Measurements from ENCODE around the gene WAPL. TPM values are rescaled to one million over a fixed set of nuclear protein-coding genes. Genes with fewer than 3 reads are reported as not detected.

WAPL gene
- total and polyA plus RNA-seq, 2 of the 13 experiments (the other 11 are each of a cell fraction or from before 2014, with no cell fraction given), result 13.2 to 43.5 TPM

DNA sequence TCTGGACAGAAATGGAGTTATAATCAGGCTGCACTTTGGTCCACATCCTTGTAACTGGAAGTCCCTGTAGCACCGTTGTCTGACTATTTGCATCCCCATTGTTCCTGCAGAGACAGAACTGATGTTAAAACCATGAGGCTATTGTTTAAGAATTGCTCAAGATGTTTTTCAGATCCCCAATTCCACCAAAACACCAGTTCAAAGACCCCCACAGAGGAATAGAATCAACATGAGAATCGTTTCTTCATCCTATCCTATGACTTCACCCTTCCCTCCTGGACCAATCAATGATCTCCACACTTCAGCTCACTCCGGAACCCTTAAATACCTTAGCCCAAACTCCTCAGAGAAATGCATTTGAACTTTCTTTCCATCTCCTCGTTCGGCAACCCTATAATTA, 97.9 kb downstream of the WAPL start:
- no peak overlapping the region for H3K9ac ChIP-seq (ENCODE audit: insufficient read depth, low read depth, low read length)
- intact Hi-C loops (cut with micrococcal nuclease; ENCODE audit: unreplicated experiment) (no loop called here), in situ Hi-C loops (cut with HindIII; ENCODE audit: extremely low pct_ligation_motif_present, low pct_unique_long_range_greater_than_20kb) (no loop called here)
- H3K36me3 ChIP-seq (replicated peaks in 1 of 2; ENCODE audit: control insufficient read depth in 1 of 2, insufficient read depth in 2 of 2, low read length in 2 of 2), result no peaks in the 10 kb centered on the region
- H3K4me3 ChIP-seq (replicated peaks in 1 of 3; ENCODE audit: insufficient read depth in 1 of 3, low read depth in 2 of 3, low read length in 3 of 3), result no peak overlapping the region
- TF ChIP-seq ZC3H13 (CRISPR knock-in tag; IDR thresholded peaks at IDR 0.05) (no peak), ZBTB3 (CRISPR knock-in tag; IDR thresholded peaks at IDR 0.05; ENCODE audit: borderline replicate concordance, low read depth) (no peak), MED8 (CRISPR knock-in tag; IDR thresholded peaks at IDR 0.05; ENCODE audit: insufficient replicate concordance) (no peak), SOX13 (IDR thresholded peaks at IDR 0.05) (no peak), SOX13 (CRISPR knock-in tag; conservative IDR thresholded peaks at IDR 0.05 in 1 of 2, IDR thresholded peaks at IDR 0.05 in 1 of 2) (peak in 1 of 2 experiments; percentile 49; a peak in 2 of 4 replicates), SOX5 (CRISPR knock-in tag; IDR thresholded peaks at IDR 0.05; ENCODE audit: borderline replicate concordance) (0 out of 2 replicates have a peak, but pooled peaks have one; percentile 15)
- TF ChIP-seq, protein P1, sequence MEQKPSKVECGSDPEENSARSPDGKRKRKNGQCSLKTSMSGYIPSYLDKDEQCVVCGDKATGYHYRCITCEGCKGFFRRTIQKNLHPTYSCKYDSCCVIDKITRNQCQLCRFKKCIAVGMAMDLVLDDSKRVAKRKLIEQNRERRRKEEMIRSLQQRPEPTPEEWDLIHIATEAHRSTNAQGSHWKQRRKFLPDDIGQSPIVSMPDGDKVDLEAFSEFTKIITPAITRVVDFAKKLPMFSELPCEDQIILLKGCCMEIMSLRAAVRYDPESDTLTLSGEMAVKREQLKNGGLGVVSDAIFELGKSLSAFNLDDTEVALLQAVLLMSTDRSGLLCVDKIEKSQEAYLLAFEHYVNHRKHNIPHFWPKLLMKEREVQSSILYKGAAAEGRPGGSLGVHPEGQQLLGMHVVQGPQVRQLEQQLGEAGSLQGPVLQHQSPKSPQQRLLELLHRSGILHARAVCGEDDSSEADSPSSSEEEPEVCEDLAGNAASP (CRISPR knock-in tag; IDR thresholded peaks at IDR 0.05; ENCODE audit: borderline replicate concordance), result no peak
- TF ChIP-seq, protein P2, sequence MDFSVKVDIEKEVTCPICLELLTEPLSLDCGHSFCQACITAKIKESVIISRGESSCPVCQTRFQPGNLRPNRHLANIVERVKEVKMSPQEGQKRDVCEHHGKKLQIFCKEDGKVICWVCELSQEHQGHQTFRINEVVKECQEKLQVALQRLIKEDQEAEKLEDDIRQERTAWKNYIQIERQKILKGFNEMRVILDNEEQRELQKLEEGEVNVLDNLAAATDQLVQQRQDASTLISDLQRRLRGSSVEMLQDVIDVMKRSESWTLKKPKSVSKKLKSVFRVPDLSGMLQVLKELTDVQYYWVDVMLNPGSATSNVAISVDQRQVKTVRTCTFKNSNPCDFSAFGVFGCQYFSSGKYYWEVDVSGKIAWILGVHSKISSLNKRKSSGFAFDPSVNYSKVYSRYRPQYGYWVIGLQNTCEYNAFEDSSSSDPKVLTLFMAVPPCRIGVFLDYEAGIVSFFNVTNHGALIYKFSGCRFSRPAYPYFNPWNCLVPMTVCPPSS (IDR thresholded peaks at IDR 0.05), result no peak
- WGBS (ENCODE audit: low lambda C conversion rate), result 76% methylated on average over 5 of the region's 5 CpGs
- H2AFZ ChIP-seq (ENCODE audit: low read length), result no peak overlapping the region
- H3K9me3 ChIP-seq (ENCODE audit: low read length), result no peaks in the 10 kb centered on the region
- FAIRE-seq, result no peak
- DNase-seq (ENCODE audit: low spot score), result no peak
- no peak overlapping the region for H3K4me2 ChIP-seq (ENCODE audit: low read depth, low read length)
- BruUV-seq (replicated peaks), result no TSS peak
- H3K27me3 ChIP-seq (ENCODE audit: control insufficient read depth in 1 of 2, insufficient read depth in 2 of 2, low read length in 2 of 2), result no peaks in the 10 kb centered on the region
- no peak for ATAC-seq
- no peaks in the 10 kb centered on the region for H4K20me1 ChIP-seq (ENCODE audit: insufficient read depth, low read length)
- H3K79me2 ChIP-seq (ENCODE audit: insufficient read depth, low read length), result no peaks in the 10 kb centered on the region
- POLR2A ChIA-PET, result no interaction called here
- H3K27ac ChIP-seq (ENCODE audit: extremely low read length, insufficient read depth, low read length), result no peak overlapping the region
- CTCF ChIA-PET (ENCODE audit: low intra/inter-chr PET ratio, low total read pairs), result no interaction called here
- peaks cover 18% of the 10 kb centered on the region for H3K4me1 ChIP-seq (ENCODE audit: insufficient read depth, low read length)
